AG08395 (cell line): ENCODE data around the gene ILDR2.

Experiments used
- DNase-seq: peaks from one replicate; pipeline ENCODE4 v3.0.0; 2012; ENCODE audit warnings: mixed read lengths, low spot score

The ILDR2 gene, protein sequence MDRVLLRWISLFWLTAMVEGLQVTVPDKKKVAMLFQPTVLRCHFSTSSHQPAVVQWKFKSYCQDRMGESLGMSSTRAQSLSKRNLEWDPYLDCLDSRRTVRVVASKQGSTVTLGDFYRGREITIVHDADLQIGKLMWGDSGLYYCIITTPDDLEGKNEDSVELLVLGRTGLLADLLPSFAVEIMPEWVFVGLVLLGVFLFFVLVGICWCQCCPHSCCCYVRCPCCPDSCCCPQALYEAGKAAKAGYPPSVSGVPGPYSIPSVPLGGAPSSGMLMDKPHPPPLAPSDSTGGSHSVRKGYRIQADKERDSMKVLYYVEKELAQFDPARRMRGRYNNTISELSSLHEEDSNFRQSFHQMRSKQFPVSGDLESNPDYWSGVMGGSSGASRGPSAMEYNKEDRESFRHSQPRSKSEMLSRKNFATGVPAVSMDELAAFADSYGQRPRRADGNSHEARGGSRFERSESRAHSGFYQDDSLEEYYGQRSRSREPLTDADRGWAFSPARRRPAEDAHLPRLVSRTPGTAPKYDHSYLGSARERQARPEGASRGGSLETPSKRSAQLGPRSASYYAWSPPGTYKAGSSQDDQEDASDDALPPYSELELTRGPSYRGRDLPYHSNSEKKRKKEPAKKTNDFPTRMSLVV

DNA sequence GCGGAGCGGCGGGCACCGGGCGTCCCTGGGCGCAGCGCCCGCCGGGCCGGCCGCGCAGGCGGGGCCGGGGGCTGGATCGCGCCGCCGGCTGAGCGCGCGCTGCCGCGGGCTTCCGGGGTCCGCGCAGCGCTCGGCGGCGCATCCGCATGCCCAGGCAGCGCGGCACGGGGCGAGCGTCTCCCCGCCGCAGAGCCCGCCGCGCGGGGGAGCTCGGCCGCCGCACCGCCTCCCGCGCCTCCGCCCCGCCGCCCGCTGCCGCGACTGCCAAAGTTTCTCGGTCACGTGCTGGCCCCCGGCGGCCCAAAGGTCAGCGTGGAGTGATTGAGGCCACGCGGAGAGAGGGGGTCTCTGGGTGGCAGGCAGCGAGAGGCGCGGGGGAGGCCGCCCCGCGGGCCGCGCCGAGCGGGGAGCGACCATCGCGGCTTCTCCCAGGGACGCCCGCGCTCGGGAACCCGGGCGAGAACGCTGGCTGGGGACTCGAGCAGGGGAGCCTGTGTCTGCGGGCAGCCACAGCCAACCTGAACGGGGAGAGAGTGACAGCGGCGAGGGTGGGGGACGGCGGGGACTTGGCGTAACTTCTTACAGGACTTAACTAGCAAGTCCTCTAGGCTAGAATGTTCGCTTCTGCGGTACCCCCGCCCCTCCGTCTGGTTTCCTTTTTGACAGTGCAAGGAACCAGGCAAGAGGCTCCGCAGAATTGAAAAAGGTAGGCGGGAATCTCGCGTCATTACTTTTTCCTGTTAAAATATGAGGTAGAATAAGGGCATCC lies at the start of gene ILDR2:
TSS of gene ILDR2 (minus strand) at position 180 of the 769 bp plus-strand sequence. CDS start 272 bp downstream, outside the sequence.
- peak; percentile 16 for DNase-seq

- DNase-seq = no peak
Measured at GRCh38 chr1:167022384-167022783, 47.0 kb upstream of the ILDR2 start.

GRCh38 chr1:167016100-167016750 lies 40.9 kb upstream of the ILDR2 start:
- DNase-seq = no peak

- DNase-seq = no peak
Measured at GRCh38 chr1:167013108-167013929, 38.0 kb upstream of the ILDR2 start.

- DNase-seq = no peak
Measured at GRCh38 chr1:167012570-167012969, 37.2 kb upstream of the ILDR2 start.

DNA sequence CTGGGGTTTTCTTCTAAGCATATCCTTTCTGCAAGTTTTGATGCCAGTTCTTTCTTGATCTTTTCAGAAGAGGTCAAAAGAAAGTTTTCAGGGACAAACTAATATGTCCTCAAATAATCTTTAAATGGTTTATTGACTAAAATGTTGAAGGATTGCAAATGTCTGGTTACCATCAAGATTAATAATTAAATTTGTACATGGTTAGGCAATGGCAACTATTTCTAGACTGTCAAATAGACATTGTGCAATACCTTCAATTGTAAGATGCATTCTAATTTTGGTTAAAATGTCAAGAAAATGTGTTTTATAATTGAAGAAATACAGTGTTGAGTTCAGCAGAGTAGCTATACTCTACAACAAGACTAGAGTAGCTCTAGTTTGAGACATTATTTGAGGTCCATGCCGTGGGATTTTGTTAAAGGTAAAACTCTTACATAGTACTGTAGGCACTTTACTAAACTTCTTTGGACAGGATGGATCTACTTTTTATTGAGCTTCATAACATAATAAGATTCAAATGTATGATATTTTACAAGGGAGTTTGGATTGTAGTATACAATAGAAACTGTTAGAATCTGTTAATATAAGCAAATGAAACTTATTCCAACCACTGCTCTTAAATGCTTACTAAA lies 36.3 kb upstream of the ILDR2 start:
- no peak for DNase-seq

DNA sequence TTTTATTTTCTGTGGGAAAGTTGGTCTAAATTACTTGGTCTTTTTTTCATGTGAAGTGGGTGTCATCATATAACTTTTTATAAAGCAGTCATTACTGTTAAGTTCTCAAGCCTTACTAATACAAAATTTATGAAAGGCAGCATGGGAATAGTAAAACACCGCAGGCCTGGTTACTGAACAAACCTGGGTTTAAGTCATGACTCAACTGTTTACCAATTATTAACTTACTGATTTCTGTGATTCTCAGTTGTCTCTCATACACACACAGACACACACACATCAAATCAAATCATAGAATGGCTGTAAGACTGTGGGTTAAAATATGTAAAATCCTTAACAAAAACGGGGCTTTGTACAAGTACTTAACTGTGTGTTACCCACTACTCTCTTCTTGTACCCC lies 28.4 kb upstream of the ILDR2 start:
- DNase-seq = no peak

- no peak for DNase-seq
Measured at GRCh38 chr1:167002354-167002753, 27.0 kb upstream of the ILDR2 start.

DNA sequence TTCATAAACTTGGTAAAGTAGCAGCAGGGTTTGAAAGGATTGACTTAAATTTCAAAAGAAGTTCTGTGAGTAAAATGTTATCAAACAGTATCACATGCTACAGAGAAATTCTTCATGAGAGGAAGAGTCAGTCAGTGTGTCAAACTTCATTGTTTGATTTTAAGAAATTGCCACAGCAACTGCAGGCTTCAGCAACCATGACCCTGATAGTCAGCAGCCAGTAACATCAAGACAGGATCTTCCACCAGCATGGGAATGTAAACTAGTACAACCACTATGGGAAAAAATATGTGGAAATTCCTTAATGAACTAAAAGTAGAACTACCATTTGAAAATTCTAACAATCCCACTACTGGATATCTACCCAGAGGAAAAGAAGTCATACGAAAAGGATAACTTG lies 25.2 kb upstream of the ILDR2 start:
- no peak for DNase-seq

DNA sequence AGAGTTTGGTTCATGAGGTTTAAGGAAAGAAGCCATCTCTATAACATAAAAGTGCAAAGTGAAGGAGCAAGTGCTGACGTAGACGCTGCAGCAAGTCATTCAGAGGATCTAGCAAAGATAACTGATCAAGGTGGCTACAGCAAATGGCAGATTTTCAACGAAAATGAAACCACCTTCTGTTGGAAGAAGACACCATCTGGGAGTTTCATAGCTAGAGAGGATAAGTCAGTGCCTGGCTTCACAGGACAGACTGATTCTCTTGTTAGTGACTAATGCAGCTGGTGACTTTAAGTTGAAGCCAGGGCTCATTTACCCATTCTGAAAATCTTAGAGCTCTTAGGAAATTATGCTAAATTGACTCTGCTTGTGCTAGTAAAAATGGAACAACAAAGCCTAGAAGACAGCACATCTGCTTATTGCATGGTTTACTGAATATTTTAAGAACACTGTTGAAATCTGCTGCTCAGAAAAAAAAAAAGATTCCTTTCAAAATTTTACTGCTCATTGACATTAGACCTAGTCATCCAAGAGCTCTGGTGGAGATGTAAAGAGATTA lies 24.2 kb upstream of the ILDR2 start:
- DNase-seq = no peak

DNA sequence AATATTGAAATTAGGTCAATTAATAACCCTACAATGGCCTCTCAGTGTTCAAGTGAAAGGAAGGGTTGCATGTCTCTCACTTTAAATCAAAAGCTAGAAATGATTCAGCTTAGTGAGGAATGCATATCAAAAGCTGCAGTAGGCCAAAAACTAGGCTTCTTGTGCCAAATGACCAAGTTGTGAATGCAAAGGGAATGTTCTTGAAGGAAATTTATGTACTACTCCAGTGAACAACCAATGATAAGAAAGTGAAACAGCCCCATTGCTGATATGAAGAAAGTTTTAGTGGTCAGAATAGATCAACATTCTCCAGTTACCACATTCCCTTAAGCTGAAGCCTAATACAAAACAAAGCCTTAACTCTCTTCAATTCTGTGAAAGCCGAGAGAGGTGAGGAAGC lies 23.7 kb upstream of the ILDR2 start:
- no peak for DNase-seq

DNA sequence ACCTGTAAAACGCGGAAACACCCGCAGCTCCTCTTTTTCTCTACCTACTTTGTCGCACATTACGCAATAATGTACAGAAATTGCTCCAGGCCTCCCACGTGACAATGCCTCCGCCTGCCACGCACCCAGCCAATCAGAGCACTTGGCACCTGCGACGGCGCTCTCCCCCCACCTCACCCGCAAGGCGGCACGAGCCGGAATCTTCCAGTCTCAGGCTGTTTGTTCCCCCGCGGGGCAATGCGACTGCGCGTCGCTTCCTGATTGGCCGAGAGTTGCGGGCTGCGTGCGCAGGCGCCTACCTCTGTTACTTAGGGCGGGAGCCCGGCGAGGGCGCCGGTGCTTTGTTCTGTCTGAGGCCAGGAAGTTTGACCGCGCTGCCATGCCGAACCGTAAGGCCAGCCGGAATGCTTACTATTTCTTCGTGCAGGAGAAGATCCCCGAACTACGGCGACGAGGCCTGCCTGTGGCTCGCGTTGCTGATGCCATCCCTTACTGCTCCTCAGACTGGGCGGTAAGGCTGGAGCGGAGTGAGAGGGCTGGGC lies 13.7 kb upstream of the ILDR2 start, which contains the start of gene MAEL:
TSS of gene MAEL (plus strand) at position 307 of the 542 bp plus-strand sequence. CDS start at position 380, 73 bp downstream.
- no peak for DNase-seq

GRCh38 chr1:166981589-166981988 lies 6.2 kb upstream of the ILDR2 start:
- no peak for DNase-seq

DNA sequence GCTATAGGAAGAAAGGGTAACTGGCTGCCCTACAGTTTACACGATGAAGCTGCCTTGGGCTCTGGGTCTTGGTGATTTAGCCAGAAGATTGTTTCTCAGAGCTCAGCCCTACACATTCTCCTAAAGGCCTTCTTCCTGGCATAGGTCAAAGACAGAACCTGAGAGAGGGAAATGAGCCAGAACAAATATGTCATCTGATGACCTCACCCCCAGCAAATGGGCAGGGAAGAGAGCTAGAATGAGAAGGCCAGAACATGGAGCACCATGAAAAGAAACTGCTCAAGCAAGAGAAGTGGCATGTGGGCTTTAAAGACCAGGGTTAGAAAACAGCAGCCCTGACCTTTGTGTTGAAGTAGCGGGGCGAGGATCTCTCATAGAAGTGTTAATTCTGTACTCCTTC lies 5.5 kb upstream of the ILDR2 start:
- no peak for DNase-seq

DNA sequence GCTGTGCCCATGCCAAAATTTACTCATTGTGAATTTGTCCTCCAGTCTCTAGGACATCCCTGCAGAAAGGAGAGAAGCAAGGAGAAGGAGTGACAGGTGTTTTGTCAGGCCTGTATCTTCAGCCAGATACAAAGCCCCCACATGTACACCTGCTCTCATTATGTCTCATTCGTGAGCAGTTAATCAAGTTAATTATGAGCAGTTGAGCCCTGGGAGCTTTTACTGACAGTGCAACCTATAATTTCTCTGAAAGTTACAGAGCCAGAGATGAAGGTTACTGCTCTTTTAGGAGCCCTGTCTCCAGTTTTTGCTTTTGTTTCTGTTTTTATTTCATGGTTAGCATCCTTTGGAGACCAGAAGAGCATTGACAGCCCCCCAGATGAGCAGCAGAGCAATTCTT lies 5.0 kb upstream of the ILDR2 start:
- DNase-seq = no peak

DNA sequence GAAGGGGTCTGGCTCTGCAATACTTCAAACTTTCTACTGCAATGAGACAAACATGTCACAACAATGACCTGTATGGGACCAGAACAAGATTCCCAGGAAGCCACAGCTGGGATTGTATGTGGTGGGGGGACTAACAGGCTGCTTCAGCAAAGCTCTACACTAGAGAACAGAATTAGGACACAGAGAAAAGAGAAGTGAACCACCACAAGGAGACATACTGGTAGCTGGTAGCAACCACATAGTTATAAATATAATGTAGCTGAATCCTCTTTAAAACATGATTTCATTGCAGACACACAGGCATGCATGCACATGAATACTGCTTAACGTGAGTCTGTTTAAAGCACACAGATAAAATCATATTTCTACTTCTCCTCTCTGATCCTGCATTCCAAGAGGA lies 3.5 kb upstream of the ILDR2 start:
- no peak for DNase-seq

- no peak for DNase-seq
Measured at GRCh38 chr1:166977951-166978350, 2.6 kb upstream of the ILDR2 start.

GRCh38 chr1:166974647-166975345 lies 544 bp downstream of the ILDR2 start:
- no peak for DNase-seq

GRCh38 chr1:166972826-166973225 lies 2.5 kb downstream of the ILDR2 start:
- no peak for DNase-seq

GRCh38 chr1:166972193-166972592 lies 3.1 kb downstream of the ILDR2 start:
- no peak for DNase-seq
